PC-9 (cell line): Measurements from ENCODE around the gene FOXD4L6.
"Not testable (repeated sequence)": the region's sequence is repeated elsewhere in the genome, so short reads cannot be mapped to it uniquely, and the experiment has no call there.

Source experiments
- CTCF ChIP-seq: fragments of 200-600 bp; sonication (generic); conservative IDR thresholded peaks from 2 replicates; pipeline ENCODE4 v1.6.1; 2017; ENCODE audit warnings: mixed run types, antibody characterized with exemption, mild to moderate bottlenecking, moderate library complexity
- EZH2 ChIP-seq: fragments of 200-600 bp; sonication (generic); IDR thresholded peaks from 2 replicates; pipeline ENCODE4 v1.8.0; 2017; ENCODE audit warnings: antibody characterized with exemption, low read depth

- TF ChIP-seq CTCF, EZH2: not testable (repeated sequence)
These were observed 21.9 kb downstream of the FOXD4L6 start for GRCh38 chr9:41106472-41107116.
